Measurements from ENCODE around the gene ZC3H10.

DNA sequence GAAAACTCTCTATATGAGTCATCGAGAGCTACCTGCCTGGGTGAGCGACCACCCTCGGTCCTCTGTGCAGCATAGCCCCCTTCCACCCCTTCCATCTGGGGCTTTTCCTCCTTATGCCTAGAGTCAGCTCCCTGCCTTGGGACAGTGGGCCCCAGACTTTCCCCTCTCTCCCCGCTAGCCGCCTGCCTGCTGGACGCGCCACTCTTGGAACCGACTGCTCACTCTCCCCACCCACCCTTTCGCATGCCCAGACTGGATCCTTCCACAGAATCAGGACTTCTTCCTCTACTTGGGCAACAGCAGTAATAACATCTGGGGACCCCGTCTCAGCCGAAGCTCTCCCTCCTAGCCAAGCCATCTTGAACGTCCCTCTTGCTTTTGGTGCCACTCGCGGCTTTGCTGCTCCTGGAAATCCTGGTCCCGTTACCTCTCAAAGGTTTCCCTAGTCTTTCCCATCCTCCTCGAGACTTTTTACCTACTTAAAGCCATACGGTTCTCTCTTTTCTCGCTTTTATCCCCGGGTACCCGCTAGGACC lies 10.7 kb downstream of the ZC3H10 start:
- TF ChIP-seq CBX3 (IDR thresholded peaks at IDR 0.05; ENCODE audit: low read depth), result no peak
- no peak for TF ChIP-seq SP1 (IDR thresholded peaks at IDR 0.05; ENCODE audit: low read depth)
- TF ChIP-seq, protein P1, sequence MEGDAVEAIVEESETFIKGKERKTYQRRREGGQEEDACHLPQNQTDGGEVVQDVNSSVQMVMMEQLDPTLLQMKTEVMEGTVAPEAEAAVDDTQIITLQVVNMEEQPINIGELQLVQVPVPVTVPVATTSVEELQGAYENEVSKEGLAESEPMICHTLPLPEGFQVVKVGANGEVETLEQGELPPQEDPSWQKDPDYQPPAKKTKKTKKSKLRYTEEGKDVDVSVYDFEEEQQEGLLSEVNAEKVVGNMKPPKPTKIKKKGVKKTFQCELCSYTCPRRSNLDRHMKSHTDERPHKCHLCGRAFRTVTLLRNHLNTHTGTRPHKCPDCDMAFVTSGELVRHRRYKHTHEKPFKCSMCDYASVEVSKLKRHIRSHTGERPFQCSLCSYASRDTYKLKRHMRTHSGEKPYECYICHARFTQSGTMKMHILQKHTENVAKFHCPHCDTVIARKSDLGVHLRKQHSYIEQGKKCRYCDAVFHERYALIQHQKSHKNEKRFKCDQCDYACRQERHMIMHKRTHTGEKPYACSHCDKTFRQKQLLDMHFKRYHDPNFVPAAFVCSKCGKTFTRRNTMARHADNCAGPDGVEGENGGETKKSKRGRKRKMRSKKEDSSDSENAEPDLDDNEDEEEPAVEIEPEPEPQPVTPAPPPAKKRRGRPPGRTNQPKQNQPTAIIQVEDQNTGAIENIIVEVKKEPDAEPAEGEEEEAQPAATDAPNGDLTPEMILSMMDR (IDR thresholded peaks at IDR 0.05 in 2 of 3, conservative IDR thresholded peaks at IDR 0.05 in 1 of 3; ENCODE audit: borderline replicate concordance in 1 of 3, insufficient read depth in 1 of 3, low read depth in 2 of 3, low read length in 2 of 3), result no peak
- TF ChIP-seq, protein P2, sequence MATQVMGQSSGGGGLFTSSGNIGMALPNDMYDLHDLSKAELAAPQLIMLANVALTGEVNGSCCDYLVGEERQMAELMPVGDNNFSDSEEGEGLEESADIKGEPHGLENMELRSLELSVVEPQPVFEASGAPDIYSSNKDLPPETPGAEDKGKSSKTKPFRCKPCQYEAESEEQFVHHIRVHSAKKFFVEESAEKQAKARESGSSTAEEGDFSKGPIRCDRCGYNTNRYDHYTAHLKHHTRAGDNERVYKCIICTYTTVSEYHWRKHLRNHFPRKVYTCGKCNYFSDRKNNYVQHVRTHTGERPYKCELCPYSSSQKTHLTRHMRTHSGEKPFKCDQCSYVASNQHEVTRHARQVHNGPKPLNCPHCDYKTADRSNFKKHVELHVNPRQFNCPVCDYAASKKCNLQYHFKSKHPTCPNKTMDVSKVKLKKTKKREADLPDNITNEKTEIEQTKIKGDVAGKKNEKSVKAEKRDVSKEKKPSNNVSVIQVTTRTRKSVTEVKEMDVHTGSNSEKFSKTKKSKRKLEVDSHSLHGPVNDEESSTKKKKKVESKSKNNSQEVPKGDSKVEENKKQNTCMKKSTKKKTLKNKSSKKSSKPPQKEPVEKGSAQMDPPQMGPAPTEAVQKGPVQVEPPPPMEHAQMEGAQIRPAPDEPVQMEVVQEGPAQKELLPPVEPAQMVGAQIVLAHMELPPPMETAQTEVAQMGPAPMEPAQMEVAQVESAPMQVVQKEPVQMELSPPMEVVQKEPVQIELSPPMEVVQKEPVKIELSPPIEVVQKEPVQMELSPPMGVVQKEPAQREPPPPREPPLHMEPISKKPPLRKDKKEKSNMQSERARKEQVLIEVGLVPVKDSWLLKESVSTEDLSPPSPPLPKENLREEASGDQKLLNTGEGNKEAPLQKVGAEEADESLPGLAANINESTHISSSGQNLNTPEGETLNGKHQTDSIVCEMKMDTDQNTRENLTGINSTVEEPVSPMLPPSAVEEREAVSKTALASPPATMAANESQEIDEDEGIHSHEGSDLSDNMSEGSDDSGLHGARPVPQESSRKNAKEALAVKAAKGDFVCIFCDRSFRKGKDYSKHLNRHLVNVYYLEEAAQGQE (IDR thresholded peaks at IDR 0.05; ENCODE audit: low read depth), result no peak
- no peak for TF ChIP-seq POLR2A (IDR thresholded peaks at IDR 0.05; ENCODE audit: borderline replicate concordance, extremely low read depth, insufficient read depth, insufficient read length)
- TF ChIP-seq, protein P3, sequence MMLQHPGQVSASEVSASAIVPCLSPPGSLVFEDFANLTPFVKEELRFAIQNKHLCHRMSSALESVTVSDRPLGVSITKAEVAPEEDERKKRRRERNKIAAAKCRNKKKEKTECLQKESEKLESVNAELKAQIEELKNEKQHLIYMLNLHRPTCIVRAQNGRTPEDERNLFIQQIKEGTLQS (IDR thresholded peaks at IDR 0.05), result no peak
